ENCODE measurements around the gene RPRD1B. TPM values are rescaled to one million over a fixed set of nuclear protein-coding genes. Genes with fewer than 3 reads are reported as not detected.

The RPRD1B gene
- total and polyA plus RNA-seq, 2 of the 13 experiments (the other 11 are each of a cell fraction or from before 2014, with no cell fraction given) = 31.1 to 41.5 TPM

DNA sequence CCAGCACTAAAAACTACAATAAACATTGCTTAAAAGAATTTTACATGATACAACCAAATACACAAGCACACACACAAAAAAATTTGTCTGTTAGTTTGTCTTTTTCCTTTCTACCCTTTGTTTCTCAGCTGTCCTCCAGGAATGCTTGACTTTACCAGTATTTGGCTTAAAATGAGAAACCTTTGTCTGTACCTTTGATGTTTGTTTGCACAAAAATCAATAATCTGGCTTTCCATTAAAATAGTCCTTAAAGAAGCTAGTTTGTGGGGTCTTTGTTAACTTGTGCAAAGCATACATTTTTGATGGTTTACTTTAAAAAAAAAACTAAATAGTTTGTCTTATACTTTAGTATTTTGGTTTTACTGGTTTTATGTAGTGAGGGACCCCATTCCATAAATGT is 49.3 kb downstream of the RPRD1B start (continued):
- TF ChIP-seq, protein P1, sequence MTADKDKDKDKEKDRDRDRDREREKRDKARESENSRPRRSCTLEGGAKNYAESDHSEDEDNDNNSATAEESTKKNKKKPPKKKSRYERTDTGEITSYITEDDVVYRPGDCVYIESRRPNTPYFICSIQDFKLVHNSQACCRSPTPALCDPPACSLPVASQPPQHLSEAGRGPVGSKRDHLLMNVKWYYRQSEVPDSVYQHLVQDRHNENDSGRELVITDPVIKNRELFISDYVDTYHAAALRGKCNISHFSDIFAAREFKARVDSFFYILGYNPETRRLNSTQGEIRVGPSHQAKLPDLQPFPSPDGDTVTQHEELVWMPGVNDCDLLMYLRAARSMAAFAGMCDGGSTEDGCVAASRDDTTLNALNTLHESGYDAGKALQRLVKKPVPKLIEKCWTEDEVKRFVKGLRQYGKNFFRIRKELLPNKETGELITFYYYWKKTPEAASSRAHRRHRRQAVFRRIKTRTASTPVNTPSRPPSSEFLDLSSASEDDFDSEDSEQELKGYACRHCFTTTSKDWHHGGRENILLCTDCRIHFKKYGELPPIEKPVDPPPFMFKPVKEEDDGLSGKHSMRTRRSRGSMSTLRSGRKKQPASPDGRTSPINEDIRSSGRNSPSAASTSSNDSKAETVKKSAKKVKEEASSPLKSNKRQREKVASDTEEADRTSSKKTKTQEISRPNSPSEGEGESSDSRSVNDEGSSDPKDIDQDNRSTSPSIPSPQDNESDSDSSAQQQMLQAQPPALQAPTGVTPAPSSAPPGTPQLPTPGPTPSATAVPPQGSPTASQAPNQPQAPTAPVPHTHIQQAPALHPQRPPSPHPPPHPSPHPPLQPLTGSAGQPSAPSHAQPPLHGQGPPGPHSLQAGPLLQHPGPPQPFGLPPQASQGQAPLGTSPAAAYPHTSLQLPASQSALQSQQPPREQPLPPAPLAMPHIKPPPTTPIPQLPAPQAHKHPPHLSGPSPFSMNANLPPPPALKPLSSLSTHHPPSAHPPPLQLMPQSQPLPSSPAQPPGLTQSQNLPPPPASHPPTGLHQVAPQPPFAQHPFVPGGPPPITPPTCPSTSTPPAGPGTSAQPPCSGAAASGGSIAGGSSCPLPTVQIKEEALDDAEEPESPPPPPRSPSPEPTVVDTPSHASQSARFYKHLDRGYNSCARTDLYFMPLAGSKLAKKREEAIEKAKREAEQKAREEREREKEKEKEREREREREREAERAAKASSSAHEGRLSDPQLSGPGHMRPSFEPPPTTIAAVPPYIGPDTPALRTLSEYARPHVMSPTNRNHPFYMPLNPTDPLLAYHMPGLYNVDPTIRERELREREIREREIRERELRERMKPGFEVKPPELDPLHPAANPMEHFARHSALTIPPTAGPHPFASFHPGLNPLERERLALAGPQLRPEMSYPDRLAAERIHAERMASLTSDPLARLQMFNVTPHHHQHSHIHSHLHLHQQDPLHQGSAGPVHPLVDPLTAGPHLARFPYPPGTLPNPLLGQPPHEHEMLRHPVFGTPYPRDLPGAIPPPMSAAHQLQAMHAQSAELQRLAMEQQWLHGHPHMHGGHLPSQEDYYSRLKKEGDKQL (CRISPR knock-in tag; IDR thresholded peaks at IDR 0.05; ENCODE audit: low read depth) = peak; percentile 85
- TF ChIP-seq SRSF4 (IDR thresholded peaks at IDR 0.05; ENCODE audit: low read depth, low read length, poor library complexity, severe bottlenecking) (no peak), ZNF354B (CRISPR knock-in tag; IDR thresholded peaks at IDR 0.05) (no peak), ARHGAP35 (CRISPR knock-in tag; IDR thresholded peaks at IDR 0.05; ENCODE audit: borderline replicate concordance) (no peak), HOXD1 (CRISPR knock-in tag; IDR thresholded peaks at IDR 0.05) (no peak), ARID3A (IDR thresholded peaks at IDR 0.05; ENCODE audit: low read depth, low read length) (peak; percentile 90), NFKBIZ (CRISPR knock-in tag; IDR thresholded peaks at IDR 0.05) (peak; percentile 81; the same call in 1 of the 2 replicates), KDM5A (IDR thresholded peaks at IDR 0.05; ENCODE audit: borderline replicate concordance, low read length) (no peak), NR2F1 (CRISPR knock-in tag; IDR thresholded peaks at IDR 0.05) (peak in 1 of 2 experiments; percentile 70; a peak in 2 of 4 replicates), ZHX2 (IDR thresholded peaks at IDR 0.05; ENCODE audit: low read depth) (no peak), ZHX2 (CRISPR knock-in tag; IDR thresholded peaks at IDR 0.05; ENCODE audit: borderline replicate concordance) (no peak), ESRRA (CRISPR knock-in tag; IDR thresholded peaks at IDR 0.05; ENCODE audit: low read depth) (no peak)
- TF ChIP-seq, protein P2, sequence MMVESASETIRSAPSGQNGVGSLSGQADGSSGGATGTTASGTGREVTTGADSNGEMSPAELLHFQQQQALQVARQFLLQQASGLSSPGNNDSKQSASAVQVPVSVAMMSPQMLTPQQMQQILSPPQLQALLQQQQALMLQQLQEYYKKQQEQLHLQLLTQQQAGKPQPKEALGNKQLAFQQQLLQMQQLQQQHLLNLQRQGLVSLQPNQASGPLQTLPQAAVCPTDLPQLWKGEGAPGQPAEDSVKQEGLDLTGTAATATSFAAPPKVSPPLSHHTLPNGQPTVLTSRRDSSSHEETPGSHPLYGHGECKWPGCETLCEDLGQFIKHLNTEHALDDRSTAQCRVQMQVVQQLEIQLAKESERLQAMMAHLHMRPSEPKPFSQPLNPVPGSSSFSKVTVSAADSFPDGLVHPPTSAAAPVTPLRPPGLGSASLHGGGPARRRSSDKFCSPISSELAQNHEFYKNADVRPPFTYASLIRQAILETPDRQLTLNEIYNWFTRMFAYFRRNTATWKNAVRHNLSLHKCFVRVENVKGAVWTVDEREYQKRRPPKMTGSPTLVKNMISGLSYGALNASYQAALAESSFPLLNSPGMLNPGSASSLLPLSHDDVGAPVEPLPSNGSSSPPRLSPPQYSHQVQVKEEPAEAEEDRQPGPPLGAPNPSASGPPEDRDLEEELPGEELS (CRISPR knock-in tag; IDR thresholded peaks at IDR 0.05) = peak; percentile 86
